ENCODE data around the gene AP3S2.

AP3S2 gene

GRCh38 chr15:89812847-89813320 lies 80.9 kb downstream of the AP3S2 start:
- DNase-seq = no peak

- peak; percentile 87 for DNase-seq
Measured at GRCh38 chr15:89812011-89812846, 81.6 kb downstream of the AP3S2 start.

GRCh38 chr15:89810837-89811236 lies 83.0 kb downstream of the AP3S2 start:
- no peak for DNase-seq

- no peak for DNase-seq
Measured at GRCh38 chr15:89809787-89810148, 84.0 kb downstream of the AP3S2 start.

- DNase-seq = no peak
Measured at GRCh38 chr15:89809093-89809786, 84.6 kb downstream of the AP3S2 start.

- no peak for DNase-seq
Measured at GRCh38 chr15:89808160-89808870, 85.5 kb downstream of the AP3S2 start.

- DNase-seq = no peak
Measured at GRCh38 chr15:89807689-89808088, 86.1 kb downstream of the AP3S2 start.

GRCh38 chr15:89806559-89807550 lies 86.9 kb downstream of the AP3S2 start:
- no peak for DNase-seq

GRCh38 chr15:89806210-89806558 lies 87.6 kb downstream of the AP3S2 start:
- no peak for DNase-seq

- no peak for DNase-seq
Measured at GRCh38 chr15:89805241-89806209, 88.3 kb downstream of the AP3S2 start.

- DNase-seq = peak; percentile 46
Measured at GRCh38 chr15:89803941-89804800, 89.6 kb downstream of the AP3S2 start.

- DNase-seq = no peak
Measured at GRCh38 chr15:89802986-89803824, 90.6 kb downstream of the AP3S2 start.

GRCh38 chr15:89802231-89802928 lies 91.4 kb downstream of the AP3S2 start:
- DNase-seq = no peak

GRCh38 chr15:89801471-89802195 lies 92.2 kb downstream of the AP3S2 start:
- no peak for DNase-seq

GRCh38 chr15:89799918-89800498 lies 93.8 kb downstream of the AP3S2 start:
- DNase-seq = no peak

- no peak for DNase-seq
Measured at GRCh38 chr15:89799011-89799911, 94.5 kb downstream of the AP3S2 start.

All from suppressor macrophage treated with lipopolysaccharide for 4 hours (primary cell).